Retina (tissue), 1 donor: ENCODE measurements around the gene SMAD2.
"Not testable (repeated sequence)": the region's sequence is repeated elsewhere in the genome, so short reads cannot be mapped to it uniquely, and the experiment has no call there.

Source experiments
- DNase-seq: peaks from one replicate; pipeline ENCODE4 v3.0.0-alpha.2; 2016

Gene SMAD2

GRCh38 chr18:47831351-47831750 is 99.1 kb downstream of the SMAD2 start:
- DNase-seq: no peak

- DNase-seq: no peak
These were observed 99.7 kb downstream of the SMAD2 start for GRCh38 chr18:47830772-47831171.

GRCh38 chr18:47829831-47830230 is 100.6 kb downstream of the SMAD2 start:
- DNase-seq: no peak

GRCh38 chr18:47828031-47828430 is 102.4 kb downstream of the SMAD2 start:
- not testable (repeated sequence) for DNase-seq

GRCh38 chr18:47826157-47827074 is 104.0 kb downstream of the SMAD2 start:
- DNase-seq: no peak

GRCh38 chr18:47821314-47821713 is 109.1 kb downstream of the SMAD2 start:
- no peak for DNase-seq

- no peak for DNase-seq
These were observed 112.7 kb downstream of the SMAD2 start for GRCh38 chr18:47817795-47818077.

- no peak for DNase-seq
These were observed 113.3 kb downstream of the SMAD2 start for GRCh38 chr18:47817017-47817794.

- no peak for DNase-seq
These were observed 114.8 kb downstream of the SMAD2 start for GRCh38 chr18:47815486-47816270.

GRCh38 chr18:47809420-47809819 is 121.0 kb downstream of the SMAD2 start:
- DNase-seq: no peak

- DNase-seq: no peak
These were observed 127.7 kb downstream of the SMAD2 start for GRCh38 chr18:47802802-47803201.

GRCh38 chr18:47801817-47802216 is 128.6 kb downstream of the SMAD2 start:
- no peak for DNase-seq

- no peak for DNase-seq
These were observed 129.7 kb downstream of the SMAD2 start for GRCh38 chr18:47800756-47801155.

- DNase-seq: peak; percentile 50
These were observed 130.2 kb downstream of the SMAD2 start for GRCh38 chr18:47800248-47800647.

GRCh38 chr18:47799376-47799775 is 131.1 kb downstream of the SMAD2 start:
- no peak for DNase-seq

GRCh38 chr18:47798366-47798765 is 132.1 kb downstream of the SMAD2 start:
- DNase-seq: no peak

GRCh38 chr18:47797126-47797525 is 133.3 kb downstream of the SMAD2 start:
- no peak for DNase-seq

GRCh38 chr18:47795434-47795814 is 135.0 kb downstream of the SMAD2 start:
- no peak for DNase-seq

GRCh38 chr18:47794725-47795433 is 135.6 kb downstream of the SMAD2 start:
- no peak for DNase-seq

GRCh38 chr18:47793609-47794008 is 136.8 kb downstream of the SMAD2 start:
- DNase-seq: no peak

- no peak for DNase-seq
These were observed 138.9 kb downstream of the SMAD2 start for GRCh38 chr18:47791461-47791985.

- DNase-seq: no peak
These were observed 140.4 kb downstream of the SMAD2 start for GRCh38 chr18:47790036-47790435.
